Activated CD4-positive, alpha-beta memory T cell treated with anti-CD3 and anti-CD28 coated beads, Interleukin-2, amount 10 ng/mL, durations not matched to agents 7 days and 5 days (primary cell): ENCODE measurements around the gene PTOV1. TPM values are rescaled to one million over a fixed set of nuclear protein-coding genes. Genes with fewer than 3 reads are reported as not detected.
A peak's percentile ranks its signal among the peaks of the same experiment; 100 is the strongest.

Experiments used
- CTCF ChIA-PET: fragments of 350-600 bp; sonication (Branson Sonifier 250); formaldehyde crosslinking; loops from one replicate; lab custom pipeline; 2021; ENCODE audit warnings: antibody characterized with exemption, inconsistent platforms; lab: Charles Lee
- POLR2A ChIA-PET: fragments of 350-600 bp; sonication (Branson Sonifier 250); formaldehyde crosslinking; loops from one replicate; lab custom pipeline; 2021; ENCODE audit warnings: antibody characterized with exemption; lab: Charles Lee
- DNase-seq: peaks from one replicate; pipeline ENCODE4 v3.0.0-alpha.2; 2020
- H3K27ac Mint-ChIP-seq: one replicate; pipeline ENCODE4 v1.8.0; 2021; ENCODE audit warnings: mild to moderate bottlenecking, mixed read lengths
- H3K27me3 Mint-ChIP-seq: one replicate; pipeline ENCODE4 v1.8.0; 2021; ENCODE audit warnings: mixed read lengths
- H3K36me3 Mint-ChIP-seq: one replicate; pipeline ENCODE4 v1.8.0; 2021; ENCODE audit warnings: low read depth, mixed read lengths
- H3K4me1 Mint-ChIP-seq: one replicate; pipeline ENCODE4 v1.8.0; 2021; ENCODE audit warnings: mixed read lengths
- H3K4me3 Mint-ChIP-seq: one replicate; pipeline ENCODE4 v1.8.0; 2021; ENCODE audit warnings: mild to moderate bottlenecking, mixed read lengths
- H3K9me3 Mint-ChIP-seq: one replicate; pipeline ENCODE4 v1.8.0; 2021; ENCODE audit warnings: mixed read lengths
- total RNA-seq, 2 experiments: library from RNA; stranded (reverse); gene quantifications; one replicate each; pipeline ENCODE4 v1.2.3, GENCODE V29; 2021

Gene PTOV1
- total RNA-seq, 2 experiments from 2014 or later, result 69.3 to 71.7 TPM

DNA sequence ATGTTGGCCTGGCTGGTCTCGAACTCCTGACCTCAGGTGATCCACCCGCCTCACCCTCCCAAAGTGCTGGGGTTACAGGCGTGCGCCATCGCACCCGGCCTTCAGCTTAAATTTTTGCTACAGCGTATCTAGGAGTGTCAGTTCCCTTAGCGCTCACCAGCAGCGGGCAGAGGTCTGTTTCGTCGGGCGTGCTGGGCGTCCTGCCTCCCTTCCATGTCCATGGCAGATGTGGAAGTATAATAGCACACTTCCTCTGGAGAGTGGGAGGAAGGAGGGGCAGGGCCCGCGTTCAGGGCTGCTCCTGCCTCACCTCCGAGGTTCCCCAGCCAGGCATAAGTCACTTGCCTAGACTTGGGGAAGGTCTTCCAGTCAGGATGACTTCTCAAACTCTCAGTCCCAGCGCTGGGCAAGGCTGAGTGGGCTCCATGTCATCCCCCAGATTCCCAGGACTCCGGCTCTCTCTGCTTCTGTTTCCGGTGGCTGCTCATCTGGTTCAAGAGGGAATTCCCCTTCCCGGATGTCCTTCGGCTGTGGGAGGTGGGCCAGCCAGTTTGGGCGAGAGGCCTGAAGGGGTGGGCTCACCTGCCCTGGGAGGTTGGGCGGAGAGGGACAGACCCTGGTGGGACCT, 36.2 kb downstream of the PTOV1 start:
- ChIA-PET CTCF (interaction anchor here (1.5 kb wide), 1 partner anchor 18 kb away, joined by 3 read pairs; no protein-coding TSS in a partner anchor), POLR2A (interaction anchor here (1.1 to 1.9 kb wide), 4 partner anchors 9 to 41 kb away, joined by 3 to 6 read pairs (median 5); partner anchors contain the start of genes AKT1S1, ATF5, IL4I1 and PTOV1)
- H3K9me3 Mint-ChIP-seq, result no peaks in the 10 kb centered on the region
- no peak for DNase-seq
- no peaks in the 10 kb centered on the region for H3K27me3 Mint-ChIP-seq
- no peak overlapping the region for H3K27ac Mint-ChIP-seq
- H3K4me3 Mint-ChIP-seq, result no peak overlapping the region
- peaks cover 26% of the 10 kb centered on the region for H3K36me3 Mint-ChIP-seq
- H3K4me1 Mint-ChIP-seq, result peaks cover 18% of the 10 kb centered on the region

- no peaks in the 10 kb centered on the region for H3K9me3 Mint-ChIP-seq
- no peak overlapping the region for H3K4me3 Mint-ChIP-seq
- no peaks in the 10 kb centered on the region for H3K27me3 Mint-ChIP-seq
- POLR2A ChIA-PET, result no interaction called here
- peaks cover 19% of the 10 kb centered on the region for H3K36me3 Mint-ChIP-seq
- no peak for DNase-seq
- no peak overlapping the region for H3K27ac Mint-ChIP-seq
- peaks cover 24% of the 10 kb centered on the region for H3K4me1 Mint-ChIP-seq
- CTCF ChIA-PET, result no interaction called here
Observed at GRCh38 chr19:49887665-49888509, 36.9 kb downstream of the PTOV1 start.

GRCh38 chr19:49888510-49888824, 37.5 kb downstream of the PTOV1 start:
- Mint-ChIP-seq H3K27ac (no peak overlapping the region), H3K4me3 (no peak overlapping the region), H3K36me3 (peaks cover 17% of the 10 kb centered on the region), H3K9me3 (no peaks in the 10 kb centered on the region), H3K4me1 (peaks cover 29% of the 10 kb centered on the region), H3K27me3 (no peaks in the 10 kb centered on the region)
- no peak for DNase-seq
- POLR2A ChIA-PET, result no interaction called here
- CTCF ChIA-PET, result no interaction called here

DNA sequence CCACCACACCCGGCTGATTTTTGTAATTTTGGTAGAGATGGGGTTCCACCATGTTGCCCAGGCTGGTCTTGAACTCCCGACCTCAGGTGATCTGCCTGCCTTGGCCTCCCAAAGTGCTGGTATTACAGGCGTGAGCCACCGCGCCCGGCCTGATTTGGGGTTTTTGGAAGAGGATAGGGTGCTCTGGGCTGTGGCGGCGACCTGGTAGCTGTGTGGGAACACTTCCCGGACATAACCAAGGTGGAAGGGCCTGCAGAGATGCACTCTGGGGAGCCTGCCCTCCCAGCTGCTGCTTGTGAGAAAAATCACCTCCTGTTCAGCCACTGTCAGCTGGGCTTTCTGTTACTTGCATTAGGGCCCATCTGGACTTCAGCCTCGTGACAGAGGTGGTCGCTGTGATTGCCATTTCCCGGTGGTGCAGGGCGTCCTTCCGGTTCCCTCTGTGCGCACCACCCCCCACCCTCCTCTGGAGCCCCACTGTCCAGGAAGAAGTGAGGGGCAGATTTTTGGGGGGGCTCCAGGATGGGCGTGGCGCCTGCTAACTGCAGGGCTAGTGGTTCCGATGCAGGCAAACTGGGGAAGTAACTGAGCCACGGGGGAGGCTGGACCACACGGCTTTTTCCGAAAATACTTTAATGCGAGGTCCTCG, 38.2 kb downstream of the PTOV1 start:
- Mint-ChIP-seq H3K4me1 (peaks cover 29% of the 10 kb centered on the region), H3K27ac (no peak overlapping the region), H3K36me3 (peaks cover 13% of the 10 kb centered on the region), H3K4me3 (no peak overlapping the region), H3K27me3 (no peaks in the 10 kb centered on the region), H3K9me3 (no peaks in the 10 kb centered on the region)
- POLR2A ChIA-PET, result interaction anchor here (0.9 to 2.0 kb wide), 3 partner anchors 7 to 40 kb away, joined by 3 to 11 read pairs (median 5); partner anchors contain the start of genes ATF5 and NUP62
- CTCF ChIA-PET, result no interaction called here
- DNase-seq, result no peak

- peak overlapping the region; percentile 62 for H3K27ac Mint-ChIP-seq
- no peaks in the 10 kb centered on the region for H3K27me3 Mint-ChIP-seq
- H3K9me3 Mint-ChIP-seq, result no peaks in the 10 kb centered on the region
- ChIA-PET POLR2A (interaction anchor here (0.9 to 2.0 kb wide), 6 partner anchors 8 to 40 kb away, joined by 3 to 11 read pairs (median 5); partner anchors contain the start of genes AKT1S1, ATF5, NUP62 and PTOV1), CTCF (interaction anchor here (0.8 to 0.9 kb wide), 2 partner anchors 21 kb away, joined by 3 read pairs; no protein-coding TSS in a partner anchor)
- DNase-seq, result peak; percentile 79
- H3K4me3 Mint-ChIP-seq, result peak overlapping the region; percentile 68
- H3K4me1 Mint-ChIP-seq, result peaks cover 33% of the 10 kb centered on the region
- peaks cover 8% of the 10 kb centered on the region for H3K36me3 Mint-ChIP-seq
Observed at GRCh38 chr19:49889687-49890348, 38.9 kb downstream of the PTOV1 start.

GRCh38 chr19:49890349-49891311, 39.7 kb downstream of the PTOV1 start:
- Mint-ChIP-seq H3K27me3 (no peaks in the 10 kb centered on the region), H3K9me3 (no peaks in the 10 kb centered on the region), H3K36me3 (peaks cover 6% of the 10 kb centered on the region), H3K4me3 (peak overlapping the region; percentile 68), H3K4me1 (peaks cover 41% of the 10 kb centered on the region), H3K27ac (peak overlapping the region; percentile 62)
- ChIA-PET CTCF (interaction anchor here (0.8 to 0.9 kb wide), 2 partner anchors 20 to 21 kb away, joined by 3 read pairs; no protein-coding TSS in a partner anchor), POLR2A (interaction anchor here (0.9 to 2.0 kb wide), 7 partner anchors 9 to 40 kb away, joined by 3 to 11 read pairs (median 5); partner anchors contain the start of genes AKT1S1, ATF5, NUP62 and PTOV1)
- DNase-seq, result peak; percentile 73

- H3K36me3 Mint-ChIP-seq, result peaks cover 6% of the 10 kb centered on the region
- H3K4me3 Mint-ChIP-seq, result no peak overlapping the region
- no peak for DNase-seq
- CTCF ChIA-PET, result no interaction called here
- H3K27me3 Mint-ChIP-seq, result no peaks in the 10 kb centered on the region
- no peaks in the 10 kb centered on the region for H3K9me3 Mint-ChIP-seq
- peaks cover 48% of the 10 kb centered on the region for H3K4me1 Mint-ChIP-seq
- no peak overlapping the region for H3K27ac Mint-ChIP-seq
- POLR2A ChIA-PET, result interaction anchor here (0.9 to 1.7 kb wide), 3 partner anchors 14 to 38 kb away, joined by 3 to 7 read pairs (median 4); partner anchors contain the start of genes AKT1S1, ATF5, NUP62 and TBC1D17
Observed at GRCh38 chr19:49891393-49891792, 40.4 kb downstream of the PTOV1 start.

GRCh38 chr19:49892716-49893115, 41.8 kb downstream of the PTOV1 start:
- POLR2A ChIA-PET, result interaction anchor here (1.1 to 5.5 kb wide), 3 partner anchors 19 to 36 kb away, joined by 3 to 43 read pairs (median 3); partner anchors contain the start of genes ATF5 and NUP62
- H3K27me3 Mint-ChIP-seq, result no peaks in the 10 kb centered on the region
- H3K4me1 Mint-ChIP-seq, result peaks cover 60% of the 10 kb centered on the region
- CTCF ChIA-PET, result no interaction called here
- H3K36me3 Mint-ChIP-seq, result peaks cover 9% of the 10 kb centered on the region
- no peak for DNase-seq
- no peak overlapping the region for H3K27ac Mint-ChIP-seq
- no peaks in the 10 kb centered on the region for H3K9me3 Mint-ChIP-seq
- H3K4me3 Mint-ChIP-seq, result peak overlapping the region; percentile 43

DNA sequence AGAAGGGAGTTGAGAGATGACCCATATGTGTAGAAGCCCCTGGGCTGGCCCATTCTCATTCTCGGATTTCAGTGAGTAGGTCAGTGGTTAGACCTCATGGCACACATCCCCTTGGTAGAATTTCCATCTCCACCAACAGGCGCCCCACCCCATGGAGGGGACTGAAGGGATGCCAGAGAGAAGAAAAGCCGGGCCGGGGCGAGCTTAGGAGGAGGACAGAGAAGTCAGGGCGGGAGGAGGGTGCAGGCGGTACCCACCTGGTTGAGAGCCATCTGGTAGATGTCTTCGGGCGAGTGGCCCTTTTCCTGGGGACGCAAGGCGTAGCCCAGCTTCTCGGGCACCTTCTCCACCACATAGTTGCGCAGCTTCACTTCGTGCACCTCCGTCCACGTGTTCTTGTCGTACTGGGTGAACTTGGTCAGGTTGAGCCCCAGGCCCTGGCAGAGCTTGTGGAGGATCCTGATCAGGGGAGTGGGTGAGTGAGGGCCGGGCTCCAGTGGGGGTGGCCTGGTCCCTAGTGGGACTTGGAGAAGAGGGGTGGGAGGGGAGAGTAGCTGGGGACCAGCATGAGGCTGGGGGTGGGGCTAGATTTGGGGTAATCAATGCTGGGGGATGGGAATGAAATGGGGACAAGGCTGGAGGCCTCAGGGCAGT, 43.2 kb downstream of the PTOV1 start:
- H3K27ac Mint-ChIP-seq, result no peak overlapping the region
- no peaks in the 10 kb centered on the region for H3K27me3 Mint-ChIP-seq
- no peak for DNase-seq
- POLR2A ChIA-PET, result interaction anchor here (0.9 to 5.5 kb wide), 7 partner anchors 12 to 82 kb away, joined by 3 to 43 read pairs (median 4); partner anchors contain the start of genes ATF5, FUZ and NUP62
- CTCF ChIA-PET, result no interaction called here
- peak overlapping the region; percentile 13 for H3K4me3 Mint-ChIP-seq
- H3K36me3 Mint-ChIP-seq, result peaks cover 9% of the 10 kb centered on the region
- H3K4me1 Mint-ChIP-seq, result peaks cover 66% of the 10 kb centered on the region
- no peaks in the 10 kb centered on the region for H3K9me3 Mint-ChIP-seq

GRCh38 chr19:49894879-49895565, 44.1 kb downstream of the PTOV1 start:
- peak overlapping the region; percentile 80 for H3K4me3 Mint-ChIP-seq
- H3K27me3 Mint-ChIP-seq, result no peaks in the 10 kb centered on the region
- ChIA-PET POLR2A (interaction anchor here (0.7 to 5.5 kb wide), 7 partner anchors 8 to 38 kb away, joined by 3 to 43 read pairs (median 4); partner anchors contain the start of genes ATF5 and NUP62), CTCF (interaction anchor here (1.0 kb wide), 1 partner anchor 27 kb away, joined by 3 read pairs; the partner anchor contains the start of gene PNKP)
- peak overlapping the region; percentile 97 for H3K27ac Mint-ChIP-seq
- H3K9me3 Mint-ChIP-seq, result no peaks in the 10 kb centered on the region
- DNase-seq, result peak; percentile 40
- peaks cover 6% of the 10 kb centered on the region for H3K36me3 Mint-ChIP-seq
- peaks cover 61% of the 10 kb centered on the region for H3K4me1 Mint-ChIP-seq
